ENCODE results near the gene SLC37A4. TPM values are rescaled to one million over a fixed set of nuclear protein-coding genes. Genes with fewer than 3 reads are reported as not detected.
"Not testable (repeated sequence)": the region's sequence is repeated elsewhere in the genome, so short reads cannot be mapped to it uniquely, and the experiment has no call there.

Gene SLC37A4
- total RNA-seq, 2 donors from 2014 or later = 28.1 to 36.8 TPM

GRCh38 chr11:118984825-118985224 is 45.9 kb downstream of the SLC37A4 start:
- no peaks in the 10 kb centered on the region for H3K9me3 Mint-ChIP-seq
- no peaks in the 10 kb centered on the region for H3K4me1 Mint-ChIP-seq
- H3K36me3 Mint-ChIP-seq (ENCODE audit: low read depth) = no peaks in the 10 kb centered on the region
- no peaks in the 10 kb centered on the region for H3K27me3 Mint-ChIP-seq
- ATAC-seq (replicated peaks) = no peak
- no peak overlapping the region for H3K4me3 Mint-ChIP-seq
- no peak overlapping the region for H3K27ac Mint-ChIP-seq

DNA sequence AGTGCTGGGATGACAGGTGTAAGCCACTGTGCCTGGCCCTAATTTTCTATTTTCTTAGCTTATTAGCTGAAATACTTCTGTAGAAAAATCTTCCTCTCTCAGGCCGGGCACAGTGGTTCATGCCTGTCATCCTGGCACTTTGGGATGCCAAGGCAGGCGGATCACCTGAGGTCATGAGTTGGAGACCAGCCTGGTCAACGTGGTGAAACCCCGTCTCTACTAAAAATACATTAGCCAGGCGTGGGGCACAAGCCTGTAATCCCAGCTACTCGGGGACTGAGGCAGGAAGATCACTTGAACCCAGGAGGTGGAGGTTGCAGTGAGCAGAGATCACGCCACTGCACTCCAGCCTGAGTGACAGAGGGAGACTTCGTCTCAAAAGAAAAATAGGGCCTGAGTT is 46.3 kb downstream of the SLC37A4 start:
- H3K36me3 Mint-ChIP-seq (ENCODE audit: low read depth); H3K27me3 Mint-ChIP-seq; H3K27ac Mint-ChIP-seq; ATAC-seq (replicated peaks); H3K4me1 Mint-ChIP-seq; H3K9me3 Mint-ChIP-seq; H3K4me3 Mint-ChIP-seq: not testable (repeated sequence)

- Mint-ChIP-seq H3K36me3 (ENCODE audit: low read depth) (no peaks in the 10 kb centered on the region), H3K27ac (no peak overlapping the region), H3K27me3 (no peaks in the 10 kb centered on the region), H3K9me3 (no peaks in the 10 kb centered on the region), H3K4me1 (no peaks in the 10 kb centered on the region), H3K4me3 (no peak overlapping the region)
- ATAC-seq (replicated peaks) = no peak
Measured at GRCh38 chr11:118980191-118980881, 50.3 kb downstream of the SLC37A4 start.

- peaks cover 6% of the 10 kb centered on the region for H3K27me3 Mint-ChIP-seq
- no peaks in the 10 kb centered on the region for H3K36me3 Mint-ChIP-seq (ENCODE audit: low read depth)
- no peak for ATAC-seq (replicated peaks)
- H3K4me1 Mint-ChIP-seq = no peaks in the 10 kb centered on the region
- H3K27ac Mint-ChIP-seq = no peak overlapping the region
- H3K9me3 Mint-ChIP-seq = no peaks in the 10 kb centered on the region
- no peak overlapping the region for H3K4me3 Mint-ChIP-seq
Measured at GRCh38 chr11:118979434-118979833, 51.2 kb downstream of the SLC37A4 start.

DNA sequence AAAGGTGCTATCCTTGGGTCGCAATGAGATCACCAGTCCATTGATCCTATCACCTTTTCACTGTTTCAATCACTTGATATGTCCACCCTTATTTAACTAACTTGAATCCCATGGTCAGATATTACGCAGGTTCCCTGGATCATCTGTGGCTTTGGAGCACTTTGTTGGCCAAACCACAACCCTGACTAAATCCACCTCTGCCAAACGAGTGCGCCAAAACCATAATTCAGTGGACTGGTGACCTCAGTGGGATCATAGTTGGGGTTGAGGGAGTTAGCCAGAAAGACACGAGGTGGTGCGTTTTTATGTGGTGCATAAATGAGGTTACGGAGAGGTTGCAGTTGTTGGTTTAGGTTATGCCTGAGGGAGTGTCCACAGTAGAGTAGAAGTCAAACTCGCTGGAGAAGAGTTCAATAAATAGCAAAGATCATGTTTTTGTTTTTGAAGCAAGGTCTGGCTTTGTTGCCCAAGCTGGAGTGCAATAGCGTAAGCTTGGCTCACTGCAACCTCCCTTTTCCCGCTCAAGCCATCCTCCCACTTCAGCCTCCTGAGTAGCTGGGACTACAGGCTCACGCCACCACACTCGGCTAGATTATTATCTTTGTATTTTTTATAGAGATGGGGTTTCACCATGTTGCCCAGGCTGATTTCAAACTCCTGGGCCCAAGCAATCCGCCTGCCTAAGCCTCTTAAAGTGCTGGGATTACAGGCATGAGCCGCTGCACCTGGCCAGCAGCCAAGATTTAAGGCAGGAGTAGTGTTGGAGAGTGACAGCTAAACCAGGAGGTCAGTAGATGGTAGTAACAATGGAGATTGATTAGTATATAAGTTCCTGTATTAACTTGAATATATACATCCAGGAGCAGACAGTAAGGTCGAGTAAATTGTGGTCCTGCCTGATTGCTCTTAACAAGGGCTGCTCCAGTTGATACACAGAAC is 54.6 kb downstream of the SLC37A4 start:
- Mint-ChIP-seq H3K4me3 (no peak overlapping the region), H3K9me3 (no peaks in the 10 kb centered on the region), H3K27me3 (peaks cover 11% of the 10 kb centered on the region), H3K4me1 (no peaks in the 10 kb centered on the region), H3K36me3 (ENCODE audit: low read depth) (no peaks in the 10 kb centered on the region), H3K27ac (no peak overlapping the region)
- ATAC-seq (replicated peaks) = no peak

Other genes with a start within 250 kb of the SLC37A4 start
- gene DDX6, start 239.7 kb downstream of the SLC37A4 start, total RNA-seq = 100 to 1,000 TPM; 149 to 209 TPM
- gene CXCR5, start 147.0 kb downstream of the SLC37A4 start, total RNA-seq = 10 to 100 TPM in 1 of 2 donors, 1 to 10 TPM in 1; 8.0 to 20.2 TPM
- 10 to 100 TPM; 30.2 to 49.6 TPM for gene BCL9L, start 105.0 kb downstream of the SLC37A4 start, total RNA-seq
- 1 to 10 TPM in 1 of 2 donors, under 1 TPM in 1; 0.43 to 7.1 TPM for gene UPK2, start 74.6 kb downstream of the SLC37A4 start, total RNA-seq
- under 1 TPM in 1 of 2 donors, not detected in 1; 0.98 TPM for gene FOXR1, start 59.1 kb downstream of the SLC37A4 start, total RNA-seq
- 10 to 100 TPM; 38.9 to 44.8 TPM for gene CENATAC, start 32.7 kb downstream of the SLC37A4 start, total RNA-seq
- 1,000 to 10,000 TPM; 1,597 to 2,232 TPM for gene RPS25, start 12.5 kb downstream of the SLC37A4 start, total RNA-seq
- gene TRAPPC4, start 12.1 kb downstream of the SLC37A4 start, total RNA-seq = 10 to 100 TPM; 75.2 to 77.6 TPM
- 100 to 1,000 TPM in 1 of 2 donors, 10 to 100 TPM in 1; 67.7 to 117 TPM for gene HYOU1, start 26.3 kb upstream of the SLC37A4 start, total RNA-seq
- 10 to 100 TPM; 31.7 to 33.7 TPM for gene VPS11, start 36.9 kb upstream of the SLC37A4 start, total RNA-seq
- 10 to 100 TPM; 15.7 to 26.3 TPM for gene HMBS, start 54.0 kb upstream of the SLC37A4 start, total RNA-seq
- gene DPAGT1, start 71.0 kb upstream of the SLC37A4 start, total RNA-seq = 10 to 100 TPM; 57.6 to 85.7 TPM
- gene C2CD2L, start 76.5 kb upstream of the SLC37A4 start, total RNA-seq = 10 to 100 TPM; 16.5 to 26.4 TPM
- 10 to 100 TPM; 41.6 to 47.5 TPM for gene HINFP, start 90.7 kb upstream of the SLC37A4 start, total RNA-seq
- not detected for gene ABCG4, start 118.2 kb upstream of the SLC37A4 start, total RNA-seq
- gene NLRX1, start 137.8 kb upstream of the SLC37A4 start, total RNA-seq = 10 to 100 TPM in 1 of 2 donors, 1 to 10 TPM in 1; 9.7 to 10.3 TPM
- under 1 TPM in 1 of 2 donors, not detected in 1; 0.19 TPM for gene NHERF4, start 154.6 kb upstream of the SLC37A4 start, total RNA-seq
- 10 to 100 TPM; 35.9 to 41.7 TPM for gene CBL, start 175.5 kb upstream of the SLC37A4 start, total RNA-seq